GM21367 (cell line): ENCODE data around the gene SERPINB13.
"Not testable (repeated sequence)": the region's sequence is repeated elsewhere in the genome, so short reads cannot be mapped to it uniquely, and the experiment has no call there.

Source experiments
- ATAC-seq: cut with Tn5 transposase; IDR thresholded peaks from one replicate; pipeline ENCODE4 v1.9.1; 2021; ENCODE audit not compliant: unreplicated experiment

SERPINB13 gene

DNA sequence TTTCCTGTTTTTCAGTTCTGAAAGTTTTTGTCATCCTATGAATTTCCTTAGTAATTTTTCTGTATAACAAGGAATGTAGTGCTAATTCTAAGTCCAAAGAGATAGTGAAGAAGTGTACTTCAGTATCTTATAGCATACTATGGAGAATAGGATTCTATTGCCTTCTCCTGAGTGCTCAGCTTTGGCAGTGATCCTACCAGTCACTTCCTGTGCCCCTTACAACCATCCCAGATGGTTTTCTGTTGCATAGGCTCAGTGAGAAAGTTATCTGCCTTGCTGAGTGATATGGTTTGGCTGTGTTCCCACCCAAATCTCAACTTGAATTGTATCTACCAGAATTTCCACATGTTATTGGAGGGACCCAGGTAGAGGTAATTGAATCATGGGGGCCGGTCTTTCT is 57.6 kb downstream of the SERPINB13 start:
- ATAC-seq = not testable (repeated sequence)

DNA sequence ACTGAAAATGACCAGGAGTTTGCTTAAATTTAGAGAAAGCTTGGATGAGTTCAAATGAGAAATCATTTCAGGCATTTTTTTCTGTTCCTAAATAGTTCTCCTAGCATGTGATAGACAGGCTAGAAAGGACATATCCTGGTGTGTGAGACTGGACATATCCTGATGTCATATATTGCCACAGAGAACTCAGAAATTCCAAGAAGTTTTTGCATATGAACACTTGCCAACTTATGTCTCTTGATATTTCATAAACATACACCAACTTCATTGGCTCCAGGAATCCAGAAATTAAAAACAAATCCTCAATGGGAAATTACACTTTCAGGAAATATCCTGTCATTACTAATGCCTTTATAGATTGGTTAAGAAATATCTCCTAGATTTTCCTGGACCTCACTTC is 59.8 kb downstream of the SERPINB13 start:
- ATAC-seq = no peak

DNA sequence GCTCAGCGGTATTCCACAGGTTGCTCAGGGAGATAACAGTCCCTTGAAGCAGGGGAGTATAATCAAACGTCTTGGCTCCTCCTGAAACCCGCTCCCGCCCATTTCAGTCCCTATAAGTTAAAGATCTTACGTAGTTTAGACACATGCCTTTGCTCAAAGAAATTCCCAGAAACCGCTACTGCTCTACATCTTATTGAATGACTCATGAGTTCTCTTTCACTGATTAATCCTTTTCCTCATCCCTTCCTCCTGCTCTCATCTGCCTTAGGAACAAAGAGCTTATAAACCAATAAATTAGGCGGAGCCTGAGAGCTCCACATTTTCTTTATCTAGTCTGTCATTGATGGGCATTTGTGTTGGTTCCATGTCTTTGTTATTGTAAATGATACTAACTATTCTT is 61.1 kb downstream of the SERPINB13 start:
- ATAC-seq = no peak
